ENCODE data around the gene CBX6. TPM values are rescaled to one million over a fixed set of nuclear protein-coding genes. Genes with fewer than 3 reads are reported as not detected.

The CBX6 gene
- total RNA-seq, 2 experiments from 2014 or later: 41.6 to 42.8 TPM

GRCh38 chr22:38853196-38853651 is 18.8 kb downstream of the CBX6 start:
- Mint-ChIP-seq H3K9me3 (no peaks in the 10 kb centered on the region), H3K36me3 (ENCODE audit: low read depth) (no peaks in the 10 kb centered on the region), H3K27ac (no peak overlapping the region), H3K4me1 (ENCODE audit: low read depth) (no peaks in the 10 kb centered on the region), H3K27me3 (no peaks in the 10 kb centered on the region), H3K4me3 (no peak overlapping the region)
- Histone ChIP-seq H3K36me3 (ENCODE audit: insufficient read depth, low read length) (no peaks in the 10 kb centered on the region), H3K27me3 (ENCODE audit: control insufficient read depth in 1 of 2, insufficient read depth in 2 of 2, low read length in 2 of 2) (no peaks in the 10 kb centered on the region), H3K9me3 (ENCODE audit: control insufficient read depth in 1 of 2, insufficient read depth in 1 of 2, low read length in 2 of 2) (no peaks in the 10 kb centered on the region), H3K4me3 (ENCODE audit: low read length) (no peak overlapping the region), H3K4me1 (ENCODE audit: insufficient read depth, low read length) (no peaks in the 10 kb centered on the region), H3K27ac (ENCODE audit: low read depth in 1 of 2, low read length in 2 of 2) (no peak overlapping the region)
- no peak for TF ChIP-seq CTCF (IDR thresholded peaks at IDR 0.05)
- CTCF ChIA-PET: no interaction called here
- DNase-seq (no peak), ATAC-seq (ENCODE audit: poor library complexity) (no peak)
- intact Hi-C loops (cut with DNase I, micrococcal nuclease): no loop called here
- POLR2A ChIA-PET: interaction anchor here (0.9 kb wide), 1 partner anchor 17 kb away, joined by 4 read pairs; no protein-coding TSS in a partner anchor

GRCh38 chr22:38852522-38852921 is 19.5 kb downstream of the CBX6 start:
- Mint-ChIP-seq H3K27ac (no peak overlapping the region), H3K27me3 (no peaks in the 10 kb centered on the region), H3K4me3 (no peak overlapping the region), H3K4me1 (ENCODE audit: low read depth) (no peaks in the 10 kb centered on the region), H3K36me3 (ENCODE audit: low read depth) (no peaks in the 10 kb centered on the region), H3K9me3 (no peaks in the 10 kb centered on the region)
- intact Hi-C loops (cut with DNase I, micrococcal nuclease): no loop called here
- no peak overlapping the region for H3K4me3 ChIP-seq (ENCODE audit: low read length)
- no peaks in the 10 kb centered on the region for H3K9me3 ChIP-seq (ENCODE audit: control insufficient read depth in 1 of 2, insufficient read depth in 1 of 2, low read length in 2 of 2)
- no peak for TF ChIP-seq CTCF (IDR thresholded peaks at IDR 0.05)
- H3K4me1 ChIP-seq (ENCODE audit: insufficient read depth, low read length): no peaks in the 10 kb centered on the region
- POLR2A ChIA-PET: interaction anchor here (0.9 kb wide), 1 partner anchor 17 kb away, joined by 4 read pairs; no protein-coding TSS in a partner anchor
- ATAC-seq (ENCODE audit: poor library complexity) (no peak), DNase-seq (no peak)
- no peaks in the 10 kb centered on the region for H3K27me3 ChIP-seq (ENCODE audit: control insufficient read depth in 1 of 2, insufficient read depth in 2 of 2, low read length in 2 of 2)
- H3K36me3 ChIP-seq (ENCODE audit: insufficient read depth, low read length): no peaks in the 10 kb centered on the region
- CTCF ChIA-PET: no interaction called here
- no peak overlapping the region for H3K27ac ChIP-seq (ENCODE audit: low read depth in 1 of 2, low read length in 2 of 2)

GRCh38 chr22:38850941-38851849 is 20.8 kb downstream of the CBX6 start:
- Histone ChIP-seq H3K27me3 (ENCODE audit: control insufficient read depth in 1 of 2, insufficient read depth in 2 of 2, low read length in 2 of 2) (no peaks in the 10 kb centered on the region), H3K4me3 (ENCODE audit: low read length) (no peak overlapping the region), H3K36me3 (ENCODE audit: insufficient read depth, low read length) (no peaks in the 10 kb centered on the region), H3K27ac (ENCODE audit: low read depth in 1 of 2, low read length in 2 of 2) (no peak overlapping the region), H3K4me1 (ENCODE audit: insufficient read depth, low read length) (no peaks in the 10 kb centered on the region), H3K9me3 (ENCODE audit: control insufficient read depth in 1 of 2, insufficient read depth in 1 of 2, low read length in 2 of 2) (no peaks in the 10 kb centered on the region)
- ChIA-PET POLR2A (no interaction called here), CTCF (no interaction called here)
- DNase-seq (no peak), ATAC-seq (ENCODE audit: poor library complexity) (no peak)
- Mint-ChIP-seq H3K27ac (no peak overlapping the region), H3K9me3 (no peaks in the 10 kb centered on the region), H3K4me1 (ENCODE audit: low read depth) (no peaks in the 10 kb centered on the region), H3K36me3 (ENCODE audit: low read depth) (no peaks in the 10 kb centered on the region), H3K27me3 (no peaks in the 10 kb centered on the region), H3K4me3 (no peak overlapping the region)
- intact Hi-C loops (cut with DNase I, micrococcal nuclease): no loop called here
- no peak for TF ChIP-seq CTCF (IDR thresholded peaks at IDR 0.05)
